ENCODE measurements around the gene CREB3.
A peak's percentile ranks its signal among the peaks of the same experiment; 100 is the strongest.

The CREB3 gene

GRCh38 chr9:35732185-35732799 lies at the start of gene CREB3, which contains the start of gene TLN1:
Gene CREB3 (plus strand): TSS chr9:35732666. CDS start chr9:35732773, 107 bp downstream.
Gene TLN1 (minus strand): TSS chr9:35732195. CDS start chr9:35725694, 6,501 bp downstream.
- DNase-seq: peak; percentile 96

- no peak for DNase-seq
Observed at GRCh38 chr9:35683323-35683722, 49.1 kb upstream of the CREB3 start.

- DNase-seq: no peak
Observed at GRCh38 chr9:35684921-35685320, 47.5 kb upstream of the CREB3 start.

GRCh38 chr9:35685506-35685905 lies 47.0 kb upstream of the CREB3 start:
- DNase-seq: no peak

- no peak for DNase-seq
Observed at GRCh38 chr9:35686222-35687203, 46.0 kb upstream of the CREB3 start.

GRCh38 chr9:35687306-35687705 lies 45.2 kb upstream of the CREB3 start:
- no peak for DNase-seq

- DNase-seq: no peak
Observed at GRCh38 chr9:35687972-35688557, 44.4 kb upstream of the CREB3 start.

GRCh38 chr9:35688558-35689541 lies 43.6 kb upstream of the CREB3 start:
- DNase-seq: peak; percentile 46

GRCh38 chr9:35689542-35690293 lies 42.7 kb upstream of the CREB3 start, which contains the start of gene TPM2:
Gene TPM2 (minus strand): TSS chr9:35689925. CDS start chr9:35689817, 108 bp downstream.
- peak; percentile 24 for DNase-seq

- no peak for DNase-seq
Observed at GRCh38 chr9:35690294-35690613, 42.2 kb upstream of the CREB3 start.

- DNase-seq: peak; percentile 60
Observed at GRCh38 chr9:35690614-35691333, 41.7 kb upstream of the CREB3 start.

GRCh38 chr9:35691334-35691650 lies 41.2 kb upstream of the CREB3 start:
- no peak for DNase-seq

GRCh38 chr9:35691757-35692301 lies 40.6 kb upstream of the CREB3 start:
- no peak for DNase-seq

- DNase-seq: no peak
Observed at GRCh38 chr9:35695943-35696401, 36.5 kb upstream of the CREB3 start.

GRCh38 chr9:35696520-35697215 lies 35.8 kb upstream of the CREB3 start:
- no peak for DNase-seq

- DNase-seq: no peak
Observed at GRCh38 chr9:35697486-35697885, 35.0 kb upstream of the CREB3 start.

- DNase-seq: no peak
Observed at GRCh38 chr9:35698231-35698630, 34.2 kb upstream of the CREB3 start.

GRCh38 chr9:35700031-35700430 lies 32.4 kb upstream of the CREB3 start:
- DNase-seq: no peak

GRCh38 chr9:35700942-35701341 lies 31.5 kb upstream of the CREB3 start:
- no peak for DNase-seq

- DNase-seq: no peak
Observed at GRCh38 chr9:35702696-35703095, 29.8 kb upstream of the CREB3 start.
